ENCODE measurements around the gene GOSR1.

DNA sequence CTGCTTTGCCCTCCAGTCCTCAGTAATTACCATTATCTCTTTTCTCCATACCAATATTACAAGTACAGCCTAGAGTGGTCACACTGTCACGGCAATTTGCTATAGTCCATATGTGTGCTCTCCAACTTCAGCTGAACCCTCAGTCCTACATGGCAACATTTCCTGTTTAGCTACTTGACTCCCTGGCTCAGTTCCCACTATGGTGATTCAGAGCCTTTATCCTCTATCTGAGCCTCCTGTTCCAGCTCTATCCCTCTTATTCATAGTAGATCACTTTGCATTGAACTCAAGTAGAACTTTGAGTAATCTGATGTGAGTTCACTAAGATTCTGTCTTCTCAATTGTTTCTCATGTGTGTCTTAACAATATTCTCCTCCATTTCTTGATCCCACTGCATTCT is 43.7 kb upstream of the GOSR1 start:
- TF ChIP-seq GATA3 (IDR thresholded peaks at IDR 0.05; ENCODE audit: low read depth, low read length) = no peak
- TF ChIP-seq GATA2 (IDR thresholded peaks at IDR 0.05; ENCODE audit: low read depth, low read length) = no peak
